Thyroid gland (tissue), 4 donors: ENCODE results near the gene ZBTB49.
"Not testable (repeated sequence)": the region's sequence is repeated elsewhere in the genome, so short reads cannot be mapped to it uniquely, and the experiment has no call there.

ENCODE experiments used
- CTCF ChIP-seq, 6 experiments: fragments of 200-600 bp in 3 of 6; fragments of 450-650 bp in 3 of 6; sonication (generic) in 3 of 6; IDR thresholded peaks; one replicate each; pipeline ENCODE4 v1.5.1; 2016 to 2019; ENCODE audit warnings: antibody characterized with exemption in 6 of 6, mild to moderate bottlenecking in 2 of 6, inconsistent platforms in 1 of 6, moderate library complexity in 1 of 6
- POLR2A ChIP-seq, 2 donors: fragments of 450-650 bp; IDR thresholded peaks; one replicate each; pipeline ENCODE4 v1.6.1; 2017; ENCODE audit warnings: antibody characterized with exemption in 2 of 2, mild to moderate bottlenecking in 2 of 2, moderate library complexity in 1 of 2

GRCh38 chr4:4249342-4249741 is 40.7 kb upstream of the ZBTB49 start:
- TF ChIP-seq POLR2A, CTCF (IDR thresholded peaks at IDR 0.05): not testable (repeated sequence)
